HL-60 (cell line): Measurements from ENCODE around the gene DBX1.

Experiments used
- DNase-seq, 2 experiments: peaks; one replicate each; pipeline ENCODE4 v3.0.0-alpha.2; 2010 to 2020; ENCODE audit warnings: low read depth in 1 of 2, low spot score in 1 of 2
- H3K27ac ChIP-seq: fragments of 250-450 bp; sonication (Bioruptor Pico); replicated peaks from 2 replicates; pipeline ENCODE4 v1.5.1; 2020; ENCODE audit warnings: mild to moderate bottlenecking, moderate library complexity
- H3K27me3 ChIP-seq: fragments of 250-450 bp; sonication (Bioruptor Pico); 2 replicates; pipeline ENCODE4 v1.5.1; 2021; ENCODE audit warnings: mild to moderate bottlenecking, moderate library complexity; ENCODE audit not compliant: insufficient read depth, poor library complexity, severe bottlenecking
- H3K4me3 ChIP-seq: replicated peaks from 2 replicates; pipeline ENCODE4 v1.5.1; 2011; ENCODE audit warnings: mild to moderate bottlenecking, control low read depth, low read length; ENCODE audit not compliant: insufficient read depth
- CTCF ChIP-seq: IDR thresholded peaks from one replicate; pipeline ENCODE4 v1.5.1; 2011; ENCODE audit warnings: low read length, control low read depth, inconsistent platforms; ENCODE audit not compliant: insufficient read depth
- GABPA ChIP-seq: IDR thresholded peaks from 2 replicates; pipeline ENCODE4 v1.6.1; 2012; ENCODE audit warnings: low read depth
- POLR2AphosphoS5 ChIP-seq: IDR thresholded peaks from 2 replicates; pipeline ENCODE4 v1.6.1; 2012; ENCODE audit warnings: low read depth
- REST ChIP-seq: IDR thresholded peaks from 2 replicates; pipeline ENCODE4 v1.6.1; 2012; ENCODE audit warnings: low read depth; ENCODE audit not compliant: insufficient replicate concordance
- SPI1 ChIP-seq: IDR thresholded peaks from 2 replicates; pipeline ENCODE4 v1.6.1; 2012; ENCODE audit warnings: low read depth, mild to moderate bottlenecking, borderline replicate concordance

DBX1 gene

GRCh38 chr11:20157728-20158127 is 2.5 kb downstream of the DBX1 start:
- TF ChIP-seq SPI1 = no peak
- TF ChIP-seq CTCF = no peak
- no peak for TF ChIP-seq REST
- TF ChIP-seq POLR2AphosphoS5 = no peak
- TF ChIP-seq GABPA = no peak
- Histone ChIP-seq H3K27me3 (peaks cover 54% of the 10 kb centered on the region), H3K4me3 (no peak overlapping the region), H3K27ac (no peak overlapping the region)
- no peak for DNase-seq

GRCh38 chr11:20156876-20157613 is 3.2 kb downstream of the DBX1 start:
- TF ChIP-seq CTCF (no peak), REST (no peak), GABPA (no peak), SPI1 (no peak), POLR2AphosphoS5 (no peak)
- Histone ChIP-seq H3K4me3 (no peak overlapping the region), H3K27me3 (peaks cover 49% of the 10 kb centered on the region), H3K27ac (no peak overlapping the region)
- DNase-seq = peak in 1 of 2 experiments; percentile 32

GRCh38 chr11:20156280-20156875 is 3.9 kb downstream of the DBX1 start:
- peaks cover 42% of the 10 kb centered on the region for H3K27me3 ChIP-seq
- no peak overlapping the region for H3K4me3 ChIP-seq
- DNase-seq = no peak
- H3K27ac ChIP-seq = no peak overlapping the region
- TF ChIP-seq REST (no peak), GABPA (no peak), POLR2AphosphoS5 (no peak), CTCF (no peak), SPI1 (no peak)
